NCI-H446 treated with DMSO at 0.1 percent for 48 hours (cell line): ENCODE measurements around the gene BTNL8.

Experiments used
- DNase-seq: peaks from one replicate; lab custom pipeline; 2025; lab: John Stamatoyannopoulos, UW

BTNL8 gene

GRCh38 chr5:180960209-180960608 is 61.2 kb downstream of the BTNL8 start:
- no peak for DNase-seq

DNA sequence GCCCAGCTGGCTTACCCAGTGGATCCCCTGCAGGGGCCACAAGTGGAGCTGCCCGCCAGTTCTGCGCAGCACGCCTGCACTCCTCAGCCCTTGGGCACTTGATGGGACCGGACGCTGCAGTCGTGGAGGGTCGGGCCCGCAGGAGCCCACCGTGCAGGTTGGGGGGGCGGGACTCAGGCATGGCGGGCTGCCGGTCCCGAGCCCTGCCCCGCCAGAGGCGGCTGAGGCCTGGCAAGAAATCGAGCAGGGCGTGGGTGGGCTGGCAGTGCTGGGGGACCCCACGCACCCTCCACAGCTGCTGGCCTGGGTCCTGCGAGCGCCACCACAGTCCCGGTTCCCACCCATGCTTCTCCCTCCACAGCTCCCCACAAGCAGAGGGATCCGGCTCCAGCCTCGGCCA is 70.4 kb downstream of the BTNL8 start:
- no peak for DNase-seq

- no peak for DNase-seq
These were observed 71.4 kb downstream of the BTNL8 start for GRCh38 chr5:180970336-180970735.

GRCh38 chr5:180970875-180971274 is 71.9 kb downstream of the BTNL8 start:
- no peak for DNase-seq

GRCh38 chr5:180974612-180975315 is 75.8 kb downstream of the BTNL8 start:
- no peak for DNase-seq

DNA sequence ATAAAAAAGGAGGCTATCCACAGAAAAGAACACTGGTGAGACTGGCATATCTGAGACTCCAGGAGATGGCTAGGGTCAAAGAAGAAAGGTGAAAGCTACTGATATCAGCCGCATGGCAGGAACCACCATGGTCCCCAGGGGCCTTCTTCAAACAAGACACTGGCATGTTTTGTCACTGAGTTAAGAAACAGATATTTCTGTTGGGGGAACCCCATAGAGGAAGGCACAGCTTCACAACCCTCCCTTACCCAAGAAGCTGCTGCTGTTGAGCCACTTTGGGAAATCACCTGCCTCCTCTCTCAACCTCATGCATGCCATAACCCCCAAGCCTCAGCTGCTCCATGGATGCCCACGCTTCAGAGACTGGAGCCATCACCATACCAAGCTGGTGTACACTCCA is 76.4 kb downstream of the BTNL8 start:
- DNase-seq: no peak

GRCh38 chr5:180976518-180976917 is 77.6 kb downstream of the BTNL8 start:
- DNase-seq: no peak

GRCh38 chr5:180977852-180978251 is 78.9 kb downstream of the BTNL8 start:
- DNase-seq: no peak

DNA sequence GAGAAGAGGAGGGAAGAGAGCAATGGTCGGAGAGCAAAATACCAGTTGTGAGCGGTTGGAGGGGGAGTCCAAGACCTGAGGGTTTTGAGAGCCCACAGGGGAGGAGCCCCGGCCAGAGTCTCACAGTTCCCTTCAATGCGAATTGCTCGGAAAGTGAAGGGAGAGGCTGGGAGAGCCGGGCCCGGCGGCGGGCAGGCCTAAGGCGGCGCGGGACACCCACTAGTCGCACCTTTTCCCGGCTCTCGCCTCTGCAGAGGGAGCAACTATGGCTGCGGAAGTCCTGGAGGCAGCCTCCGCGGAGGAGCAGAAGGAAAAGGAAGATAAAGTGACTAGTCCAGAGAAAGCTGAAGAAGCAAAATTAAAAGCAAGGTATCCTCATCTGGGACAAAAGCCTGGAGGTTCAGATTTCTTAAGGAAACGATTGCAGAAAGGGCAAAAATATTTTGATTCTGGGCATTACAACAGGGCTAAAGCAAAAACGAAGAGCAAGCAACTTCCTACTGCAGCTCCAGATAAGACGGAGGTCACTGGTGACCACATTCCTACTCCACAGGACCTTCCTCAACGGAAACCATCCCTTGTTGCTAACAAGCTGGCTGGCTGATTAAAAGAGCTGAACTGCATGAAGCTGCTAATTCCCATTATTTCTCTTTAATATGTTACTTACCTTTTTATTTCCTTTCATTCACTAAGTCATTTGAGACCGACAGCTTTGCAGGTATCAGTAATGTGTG is 83.2 kb downstream of the BTNL8 start:
- no peak for DNase-seq

DNA sequence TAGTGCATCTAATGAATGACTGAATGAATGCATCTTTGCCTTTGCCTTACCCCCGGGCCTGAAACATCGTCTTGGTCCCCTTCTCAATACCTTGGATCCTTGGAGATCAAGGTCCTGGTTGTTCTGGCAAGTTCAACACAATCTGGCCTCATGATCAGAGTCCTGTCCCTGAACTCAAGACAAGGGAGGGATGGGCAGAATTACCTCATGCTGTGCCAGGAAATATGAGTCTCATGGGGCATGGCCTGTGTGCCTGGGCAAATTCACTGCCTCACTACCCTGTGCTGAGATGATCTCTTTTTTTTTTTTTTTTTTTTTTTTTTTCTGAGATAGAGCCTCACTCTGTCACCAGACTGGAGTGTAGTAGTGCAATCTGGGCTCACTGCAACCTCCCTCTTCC is 89.1 kb downstream of the BTNL8 start:
- DNase-seq: no peak

GRCh38 chr5:180988592-180988991 is 89.6 kb downstream of the BTNL8 start, which contains the start of gene BTNL3:
BTNL3 (plus strand) TSS chr5:180988846; CDS start chr5:180989029, 183 bp downstream.
- no peak for DNase-seq

GRCh38 chr5:180990086-180990881 is 91.3 kb downstream of the BTNL8 start:
- DNase-seq: no peak

GRCh38 chr5:180990882-180991242 is 91.9 kb downstream of the BTNL8 start:
- DNase-seq: no peak
